GM11168 (cell line): ENCODE results near the gene ARHGDIA.
"Not testable (repeated sequence)": the region's sequence is repeated elsewhere in the genome, so short reads cannot be mapped to it uniquely, and the experiment has no call there.

Experiments used
- in situ Hi-C: fragments of 300-500 bp; cut with MboI; formaldehyde crosslinking; loops from one replicate; pipeline ENCODE4 v1.12.0; 2022; ENCODE audit warnings: low sequenced_read_pairs; ENCODE audit not compliant: unreplicated experiment

The ARHGDIA gene

GRCh38 chr17:81870981-81871386, at the start of gene ARHGDIA:
Gene ARHGDIA (minus strand): TSS chr17:81871337. CDS start chr17:81869930, 1,407 bp downstream.
- in situ Hi-C loops: no loop called here

GRCh38 chr17:81918832-81919545, 47.9 kb upstream of the ARHGDIA start:
- in situ Hi-C loops: no loop called here

GRCh38 chr17:81918333-81918669, 47.2 kb upstream of the ARHGDIA start:
- in situ Hi-C loops: not testable (repeated sequence)

GRCh38 chr17:81917565-81918332, 46.6 kb upstream of the ARHGDIA start, which contains the start of gene SIRT7:
Gene SIRT7 (minus strand): TSS chr17:81918176. CDS start chr17:81918131, 45 bp downstream.
- in situ Hi-C loops: no loop called here

GRCh38 chr17:81916234-81917001, 45.3 kb upstream of the ARHGDIA start:
- in situ Hi-C loops: no loop called here

GRCh38 chr17:81915331-81915730, 44.2 kb upstream of the ARHGDIA start:
- in situ Hi-C loops: no loop called here

GRCh38 chr17:81914103-81914850, 43.1 kb upstream of the ARHGDIA start:
- in situ Hi-C loops: no loop called here

DNA sequence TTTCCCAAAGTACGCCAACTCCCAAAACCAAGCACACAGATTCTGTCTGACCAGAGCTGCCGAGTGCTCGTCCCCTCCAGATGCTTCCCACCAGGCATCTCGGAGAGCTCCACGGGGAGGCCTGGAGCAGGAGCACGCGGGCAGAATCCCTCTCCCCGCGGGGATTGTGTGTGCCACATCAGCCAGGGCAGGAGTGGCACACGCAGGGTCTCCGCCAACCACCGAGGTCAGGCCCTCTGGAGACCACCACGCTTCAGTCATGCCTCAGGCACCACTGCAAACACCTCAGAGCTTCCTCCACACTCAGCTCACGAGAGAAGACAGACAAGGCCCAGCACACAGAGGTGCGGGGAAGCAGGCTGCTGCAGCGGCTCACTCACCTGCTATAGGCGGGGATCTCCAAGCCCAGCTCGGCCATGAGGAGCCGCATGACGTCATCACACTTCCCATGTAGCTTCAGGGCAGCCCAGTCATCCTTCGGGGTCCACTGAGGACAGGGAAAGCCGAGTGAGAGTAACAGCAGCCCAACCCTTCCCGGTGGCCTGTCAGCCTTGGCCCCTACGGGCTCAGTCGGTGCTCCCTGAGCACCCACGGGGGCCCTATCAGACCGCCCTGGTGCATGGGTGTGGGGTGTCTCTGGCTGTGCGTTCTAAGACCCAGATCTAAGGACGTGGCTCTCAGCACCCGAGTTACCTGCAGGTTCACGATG, 42.4 kb upstream of the ARHGDIA start:
- in situ Hi-C loops: no loop called here

DNA sequence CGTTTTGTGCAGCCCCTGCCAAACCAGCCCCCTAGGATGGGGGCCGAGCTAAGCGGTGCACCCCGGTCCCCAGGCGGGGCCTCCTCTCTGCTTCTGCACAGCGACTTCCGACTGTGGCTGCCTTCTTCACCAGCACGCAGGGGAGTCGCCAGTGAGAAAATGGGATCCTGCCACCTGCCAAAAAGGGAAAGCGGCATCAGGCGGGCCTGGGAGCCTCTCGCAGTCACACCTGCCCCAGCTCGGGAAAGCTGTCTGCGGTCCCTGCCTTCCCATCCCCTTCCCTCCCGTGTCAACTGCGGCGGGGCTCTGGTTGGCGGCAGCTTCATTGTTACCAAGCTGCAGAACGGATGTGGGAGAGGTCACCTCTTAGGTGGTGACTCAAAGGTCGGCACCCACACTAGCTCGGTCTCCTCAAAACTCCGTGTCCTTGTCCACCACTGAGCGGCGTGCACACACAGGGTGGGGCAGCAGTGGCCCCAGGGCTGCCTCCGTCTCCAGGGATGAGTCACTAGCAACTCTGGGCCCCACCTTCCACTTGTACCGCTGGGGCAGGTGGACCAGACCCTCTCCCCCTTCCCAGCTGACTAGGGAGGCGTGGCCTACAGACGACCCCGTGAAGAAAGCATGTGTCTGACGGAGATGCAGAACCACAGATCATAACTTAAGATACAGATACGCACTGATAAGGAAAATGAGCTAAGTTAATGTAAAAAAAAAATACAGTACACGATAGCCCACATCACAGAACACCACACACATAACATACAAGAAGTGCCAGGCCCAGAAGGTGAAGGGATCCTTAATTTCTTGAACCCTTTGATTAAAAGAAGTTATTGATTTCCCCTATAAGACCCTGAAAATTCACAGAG, 41.5 kb upstream of the ARHGDIA start:
- in situ Hi-C loops: no loop called here

DNA sequence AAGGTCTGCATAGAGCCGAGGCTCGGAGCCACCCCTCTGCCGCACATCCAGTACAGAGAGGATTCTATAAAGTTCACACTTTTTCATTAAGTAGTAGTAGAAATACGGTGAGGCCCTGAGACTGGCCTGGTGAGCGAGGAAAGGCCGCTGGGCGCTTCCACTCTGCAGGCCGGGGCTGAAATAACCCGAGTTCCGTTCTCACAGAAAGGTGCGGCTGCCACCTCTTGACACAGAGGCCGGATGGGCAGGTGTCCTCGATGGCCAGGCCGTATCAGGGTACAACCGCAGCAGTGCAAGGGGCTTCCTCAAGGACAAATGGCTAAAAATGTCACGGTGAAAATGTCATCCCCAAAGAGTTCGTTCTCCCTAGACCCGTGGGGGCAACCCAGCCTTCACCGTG, 40.8 kb upstream of the ARHGDIA start:
- in situ Hi-C loops: no loop called here

- in situ Hi-C loops: no loop called here
These were observed 40.3 kb upstream of the ARHGDIA start, which contains the start of gene PCYT2 for GRCh38 chr17:81911277-81911961. Gene PCYT2 (minus strand): TSS chr17:81911399. CDS start chr17:81911355, 44 bp downstream.

DNA sequence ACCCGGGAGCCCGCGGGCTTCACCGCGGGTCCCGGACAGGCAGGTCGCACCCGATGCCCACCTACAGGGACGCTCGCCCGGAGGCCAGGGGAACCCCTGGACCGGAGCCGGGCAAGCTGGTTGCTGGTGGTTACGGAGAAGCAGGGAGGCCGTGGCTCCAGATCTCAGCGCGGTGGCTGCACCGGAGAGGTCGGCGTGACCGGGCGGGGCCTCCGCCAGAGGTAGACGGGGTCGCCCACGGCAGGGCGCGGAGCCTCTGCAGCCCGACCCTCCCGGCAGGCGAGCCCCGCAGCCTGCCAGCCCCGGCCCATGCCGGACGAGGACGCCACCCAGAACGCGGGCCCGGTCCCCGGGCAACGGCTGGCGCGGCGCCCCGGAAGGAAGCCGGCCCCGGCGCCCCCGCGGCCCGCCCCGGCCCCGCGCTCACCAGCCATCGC, 39.7 kb upstream of the ARHGDIA start:
- in situ Hi-C loops: no loop called here

- in situ Hi-C loops: no loop called here
These were observed 39.1 kb upstream of the ARHGDIA start for GRCh38 chr17:81909966-81910839.

- in situ Hi-C loops: no loop called here
These were observed 38.1 kb upstream of the ARHGDIA start for GRCh38 chr17:81909231-81909630.

- in situ Hi-C loops: no loop called here
These were observed 37.7 kb upstream of the ARHGDIA start for GRCh38 chr17:81908793-81909192.

GRCh38 chr17:81907219-81908145, 36.3 kb upstream of the ARHGDIA start:
- in situ Hi-C loops: no loop called here
